HG03066 (cell line): ENCODE results near the gene USP22.

ENCODE experiments used
- ATAC-seq: cut with Tn5 transposase; IDR thresholded peaks from one replicate; pipeline ENCODE4 v1.9.1; 2021; ENCODE audit warnings: low read depth; ENCODE audit not compliant: unreplicated experiment

USP22 gene

DNA sequence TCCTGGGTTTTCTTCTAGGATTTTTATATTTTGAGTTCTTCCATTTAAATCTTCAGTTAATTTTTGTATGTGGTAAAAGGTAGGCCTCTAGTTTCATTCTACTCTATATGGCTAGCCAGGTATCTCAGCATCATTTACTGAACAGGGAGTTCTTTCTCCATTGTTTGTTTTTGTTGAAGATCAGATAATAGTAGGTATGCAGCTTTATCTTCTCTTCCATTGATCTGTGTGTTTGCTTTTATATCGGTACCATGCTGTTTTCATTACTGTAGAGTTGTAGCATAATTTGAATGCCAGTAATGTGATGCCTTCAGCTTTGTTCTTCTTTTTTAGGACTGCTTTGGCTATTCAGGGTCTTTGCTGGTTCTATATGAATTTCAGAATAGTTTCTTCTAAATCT lies 77.3 kb downstream of the USP22 start:
- no peak for ATAC-seq

DNA sequence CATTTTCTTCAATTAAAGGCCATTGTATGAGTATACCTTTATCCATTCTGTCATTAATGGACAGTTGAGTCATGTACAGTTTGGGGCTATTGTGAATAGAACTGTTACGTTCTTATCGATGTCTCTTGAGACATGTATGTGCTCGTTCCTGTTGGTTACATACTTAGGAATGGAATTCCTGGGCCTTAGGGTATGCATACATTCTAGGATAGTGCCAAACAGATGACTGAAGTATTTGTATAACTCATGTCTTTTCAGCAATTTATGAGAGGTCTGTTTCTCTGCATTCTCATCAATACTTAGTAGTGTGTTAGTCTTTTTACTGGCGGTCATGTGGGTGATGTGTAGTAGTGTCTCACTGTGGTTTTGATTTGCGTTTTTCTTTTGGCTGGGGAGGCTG lies 81.2 kb downstream of the USP22 start:
- ATAC-seq: no peak

DNA sequence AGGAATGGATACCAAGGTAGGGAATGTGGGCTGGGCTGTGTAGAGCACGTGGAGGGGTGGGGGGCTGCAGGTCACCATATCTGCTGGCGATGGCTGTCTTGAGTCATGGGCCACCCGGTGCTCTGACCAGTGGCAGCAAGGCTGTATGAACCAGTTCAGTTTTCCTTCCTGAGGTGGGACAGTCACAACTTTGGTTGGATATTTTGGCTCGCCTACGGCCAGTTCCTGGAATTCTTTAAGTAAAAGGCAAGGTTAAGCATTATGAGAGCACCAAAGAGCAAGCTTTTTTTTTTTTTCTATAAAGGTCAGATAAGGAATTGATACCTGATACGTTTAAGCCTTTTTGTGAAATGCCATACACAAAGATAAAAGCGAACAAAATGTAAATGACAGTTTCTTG lies 81.9 kb downstream of the USP22 start:
- no peak for ATAC-seq

DNA sequence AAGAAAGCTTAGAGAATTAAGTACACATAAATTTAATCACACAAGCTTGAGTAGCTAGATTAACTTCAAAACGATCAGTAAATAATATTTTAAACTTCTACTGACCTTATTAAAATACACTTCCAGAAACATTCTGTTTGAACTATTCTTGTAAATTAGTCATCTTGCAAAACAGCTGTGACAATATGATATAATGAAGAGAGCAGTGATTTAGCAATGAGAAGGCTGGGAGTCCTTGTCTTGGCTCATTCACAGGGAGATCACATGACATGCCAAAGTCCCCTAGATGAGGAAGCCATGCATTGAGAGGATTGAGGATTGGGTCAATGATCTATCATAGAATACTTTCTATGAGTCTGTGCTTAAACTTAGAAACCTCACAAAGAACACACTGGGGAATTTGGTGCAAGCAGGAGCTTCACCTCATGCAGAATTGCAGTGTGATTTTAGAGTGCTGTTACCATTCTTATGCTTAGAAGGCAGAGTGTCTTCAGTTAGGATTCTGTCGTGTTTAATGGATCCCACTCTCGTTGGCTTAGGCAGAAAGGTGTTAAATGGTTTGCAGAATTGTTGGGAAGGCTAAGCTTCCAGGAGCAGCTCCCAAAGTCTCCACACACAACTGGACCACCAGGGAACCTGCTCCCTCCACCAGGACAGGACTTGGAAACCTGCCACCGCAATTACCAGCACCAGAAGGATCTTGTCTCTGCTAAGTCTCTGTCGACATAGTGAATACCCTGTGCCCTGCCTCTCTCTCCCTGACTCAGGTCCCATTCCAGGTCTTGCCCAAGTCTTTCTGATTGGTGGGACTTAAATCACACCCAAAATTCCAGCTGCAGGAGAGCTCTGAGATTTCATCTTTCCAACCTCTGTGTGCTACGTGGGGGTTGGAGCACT lies 87.1 kb downstream of the USP22 start:
- ATAC-seq: no peak

DNA sequence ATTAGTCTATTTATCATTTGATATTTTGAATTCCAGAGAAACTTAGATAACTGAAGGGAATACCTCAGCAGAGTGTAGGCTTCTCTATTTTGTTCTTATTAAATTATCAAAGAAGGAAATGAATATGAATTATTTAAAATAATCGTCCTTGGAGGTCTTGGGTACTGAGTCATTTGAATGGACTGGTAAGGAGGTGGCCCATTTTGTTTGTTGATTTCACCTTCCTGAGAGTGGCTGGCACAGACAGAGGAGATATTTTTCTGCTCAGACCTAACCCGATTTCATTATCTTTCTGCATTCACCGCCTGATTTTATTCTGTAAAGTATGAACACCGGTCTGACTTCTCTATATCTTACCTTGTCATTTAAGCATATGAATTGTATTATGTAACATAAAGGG lies 88.0 kb downstream of the USP22 start:
- ATAC-seq: no peak

DNA sequence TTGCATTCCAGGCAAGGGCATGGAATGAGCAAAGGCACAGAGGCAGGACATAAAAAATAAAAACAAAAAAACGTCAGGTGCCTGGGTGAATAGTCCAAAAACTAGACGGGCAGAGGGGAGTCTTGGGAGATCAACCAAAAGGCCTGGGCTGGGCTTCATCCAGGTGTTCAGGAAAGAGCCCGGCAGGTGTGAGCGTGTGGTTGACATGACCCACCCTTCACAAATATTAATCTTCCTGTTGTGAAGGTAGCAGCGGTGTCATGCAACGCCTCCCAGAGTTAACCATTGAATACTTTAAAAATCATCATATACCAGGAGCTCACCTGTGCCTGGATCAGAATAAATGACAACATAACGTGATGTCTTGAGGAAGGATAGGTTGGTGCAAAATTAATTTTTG lies 90.6 kb downstream of the USP22 start:
- no peak for ATAC-seq
